GM23248 (cell line): ENCODE data around the gene SCAP.

Experiments used
- EZH2 ChIP-seq: fragments of 200-600 bp; sonication (generic); IDR thresholded peaks from 2 replicates; pipeline ENCODE4 v1.6.1; 2018; ENCODE audit warnings: antibody characterized with exemption, mild to moderate bottlenecking; ENCODE audit not compliant: insufficient read depth, poor library complexity, severe bottlenecking
- EZH2phosphoT487 ChIP-seq: fragments of 200-600 bp; sonication (generic); IDR thresholded peaks from 2 replicates; pipeline ENCODE4 v1.6.1; 2018; ENCODE audit warnings: antibody characterized with exemption, moderate library complexity, mild to moderate bottlenecking, low read depth; ENCODE audit not compliant: insufficient read depth

DNA sequence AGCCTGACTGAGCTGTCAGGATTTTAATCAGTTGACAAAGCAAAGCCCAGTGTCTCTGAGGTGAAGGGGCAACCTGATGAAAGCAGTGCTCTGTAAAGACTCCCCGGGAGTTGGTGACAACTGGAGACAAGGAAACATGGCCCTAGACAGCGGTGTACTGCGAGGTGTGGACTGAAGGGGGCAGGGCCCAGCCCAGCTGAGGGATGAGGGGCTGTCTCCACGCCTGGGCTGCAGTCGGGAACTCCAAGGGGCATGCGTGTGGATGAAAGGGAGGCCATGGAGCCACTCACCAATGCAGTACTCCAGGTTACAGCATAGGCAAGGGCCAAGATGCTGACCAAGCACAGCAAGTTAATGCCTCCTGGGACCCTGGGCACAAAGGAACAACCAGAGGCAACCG is 45.1 kb downstream of the SCAP start:
- TF ChIP-seq EZH2 (no peak), EZH2phosphoT487 (no peak)
